ENCODE results near the gene IRF2BP1. TPM values are rescaled to one million over a fixed set of nuclear protein-coding genes. Genes with fewer than 3 reads are reported as not detected.

The IRF2BP1 gene
- total RNA-seq, 2 experiments from 2014 or later = 16.9 to 17.6 TPM

- peak overlapping the region; percentile 52 for H3K4me3 Mint-ChIP-seq
- ChIA-PET CTCF (interaction anchor here (0.5 to 3.4 kb wide), 6 partner anchors 12 to 114 kb away, joined by 3 to 22 read pairs (median 5); partner anchors contain the start of genes FOXA3, MYPOP and SYMPK), POLR2A (interaction anchor here (1.2 to 2.7 kb wide), 6 partner anchors 10 to 112 kb away, joined by 3 to 29 read pairs (median 6); partner anchors contain the start of genes CCDC61, MYPOP and SYMPK)
- no peaks in the 10 kb centered on the region for H3K27me3 Mint-ChIP-seq
- DNase-seq = no peak
- H3K27ac Mint-ChIP-seq = no peak overlapping the region
- H3K4me1 Mint-ChIP-seq = peaks cover 35% of the 10 kb centered on the region
- no peaks in the 10 kb centered on the region for H3K9me3 Mint-ChIP-seq
- peaks cover 4% of the 10 kb centered on the region for H3K36me3 Mint-ChIP-seq (ENCODE audit: low read depth)
These were observed 1.0 kb downstream of the IRF2BP1 start for GRCh38 chr19:45884682-45885555.

GRCh38 chr19:45883881-45884681, 1.9 kb downstream of the IRF2BP1 start:
- Mint-ChIP-seq H3K4me3 (peak overlapping the region; percentile 72), H3K36me3 (ENCODE audit: low read depth) (peaks cover 4% of the 10 kb centered on the region), H3K4me1 (peaks cover 35% of the 10 kb centered on the region), H3K27ac (no peak overlapping the region), H3K9me3 (no peaks in the 10 kb centered on the region), H3K27me3 (no peaks in the 10 kb centered on the region)
- CTCF ChIA-PET = interaction anchor here (2.2 to 3.4 kb wide), 4 partner anchors 14 to 125 kb away, joined by 5 to 17 read pairs (median 13); partner anchors contain the start of genes MYPOP and SIX5
- POLR2A ChIA-PET = interaction anchor here (2.6 to 2.7 kb wide), 2 partner anchors 18 to 20 kb away, joined by 16 to 29 read pairs; partner anchors contain the start of genes FOXA3, MYPOP and SYMPK
- no peak for DNase-seq

GRCh38 chr19:45883586-45883880, 2.4 kb downstream of the IRF2BP1 start:
- peaks cover 36% of the 10 kb centered on the region for H3K4me1 Mint-ChIP-seq
- H3K27ac Mint-ChIP-seq = peak overlapping the region; percentile 51
- peaks cover 4% of the 10 kb centered on the region for H3K36me3 Mint-ChIP-seq (ENCODE audit: low read depth)
- H3K27me3 Mint-ChIP-seq = peaks cover 2% of the 10 kb centered on the region
- POLR2A ChIA-PET = interaction anchor here (2.6 kb wide), 1 partner anchor 20 kb away, joined by 16 read pairs; the partner anchor contains the start of genes FOXA3 and SYMPK
- H3K9me3 Mint-ChIP-seq = no peaks in the 10 kb centered on the region
- DNase-seq = no peak
- CTCF ChIA-PET = interaction anchor here (2.2 to 3.4 kb wide), 5 partner anchors 14 to 126 kb away, joined by 5 to 17 read pairs (median 13); partner anchors contain the start of genes FOXA3, MYPOP, SIX5 and SYMPK
- peak overlapping the region; percentile 72 for H3K4me3 Mint-ChIP-seq

GRCh38 chr19:45882652-45883585, 3.0 kb downstream of the IRF2BP1 start:
- CTCF ChIA-PET = interaction anchor here (0.7 to 2.6 kb wide), 9 partner anchors 13 to 382 kb away, joined by 3 to 15 read pairs (median 6); partner anchors contain the start of genes CCDC61, FOXA3, SIX5 and SYMPK
- Mint-ChIP-seq H3K4me1 (peaks cover 40% of the 10 kb centered on the region), H3K27ac (peak overlapping the region; percentile 51), H3K36me3 (ENCODE audit: low read depth) (peaks cover 4% of the 10 kb centered on the region), H3K4me3 (peak overlapping the region; percentile 72), H3K27me3 (peaks cover 4% of the 10 kb centered on the region), H3K9me3 (no peaks in the 10 kb centered on the region)
- peak; percentile 89 for DNase-seq
- POLR2A ChIA-PET = interaction anchor here (1.0 to 2.6 kb wide), 3 partner anchors 10 to 37 kb away, joined by 3 to 16 read pairs (median 4); partner anchors contain the start of genes FOXA3 and SYMPK

- peaks cover 43% of the 10 kb centered on the region for H3K4me1 Mint-ChIP-seq
- H3K27me3 Mint-ChIP-seq = peaks cover 9% of the 10 kb centered on the region
- POLR2A ChIA-PET = interaction anchor here (1.7 to 2.6 kb wide), 2 partner anchors 11 to 18 kb away, joined by 4 to 16 read pairs; partner anchors contain the start of genes FOXA3 and SYMPK
- H3K36me3 Mint-ChIP-seq (ENCODE audit: low read depth) = peaks cover 4% of the 10 kb centered on the region
- DNase-seq = no peak
- H3K27ac Mint-ChIP-seq = no peak overlapping the region
- no peak overlapping the region for H3K4me3 Mint-ChIP-seq
- CTCF ChIA-PET = interaction anchor here (0.9 to 2.6 kb wide), 7 partner anchors 12 to 127 kb away, joined by 3 to 15 read pairs (median 12); partner anchors contain the start of genes CCDC61, FOXA3, SIX5 and SYMPK
- H3K9me3 Mint-ChIP-seq = no peaks in the 10 kb centered on the region
These were observed 3.9 kb downstream of the IRF2BP1 start for GRCh38 chr19:45881909-45882528.

GRCh38 chr19:45881082-45881908, 4.6 kb downstream of the IRF2BP1 start:
- CTCF ChIA-PET = interaction anchor here (0.9 to 2.6 kb wide), 6 partner anchors 11 to 128 kb away, joined by 3 to 15 read pairs (median 12); partner anchors contain the start of genes FOXA3, SIX5 and SYMPK
- no peak for DNase-seq

GRCh38 chr19:45879971-45880370, 6.0 kb downstream of the IRF2BP1 start:
- no peak for DNase-seq
- POLR2A ChIA-PET = no interaction called here
- Mint-ChIP-seq H3K4me3 (no peak overlapping the region), H3K36me3 (ENCODE audit: low read depth) (peaks cover 4% of the 10 kb centered on the region), H3K4me1 (peaks cover 45% of the 10 kb centered on the region), H3K27ac (no peak overlapping the region), H3K9me3 (no peaks in the 10 kb centered on the region), H3K27me3 (peaks cover 19% of the 10 kb centered on the region)
- CTCF ChIA-PET = interaction anchor here (0.9 to 1.2 kb wide), 3 partner anchors 16 to 63 kb away, joined by 3 to 4 read pairs (median 3); partner anchors contain the start of gene FOXA3

More at GRCh38 chr19:45881082-45881908, 4.6 kb downstream of the IRF2BP1 start:
- Mint-ChIP-seq H3K36me3 (ENCODE audit: low read depth) (peaks cover 4% of the 10 kb centered on the region), H3K27me3 (peaks cover 10% of the 10 kb centered on the region), H3K9me3 (no peaks in the 10 kb centered on the region), H3K27ac (no peak overlapping the region), H3K4me3 (no peak overlapping the region), H3K4me1 (peaks cover 42% of the 10 kb centered on the region)
- POLR2A ChIA-PET = interaction anchor here (1.7 to 2.6 kb wide), 2 partner anchors 12 to 17 kb away, joined by 4 to 16 read pairs; partner anchors contain the start of genes FOXA3 and SYMPK

- POLR2A ChIA-PET = no interaction called here
- H3K27ac Mint-ChIP-seq = no peak overlapping the region
- CTCF ChIA-PET = interaction anchor here (1.0 kb wide), 1 partner anchor 62 kb away, joined by 4 read pairs; no protein-coding TSS in a partner anchor
- peaks cover 4% of the 10 kb centered on the region for H3K36me3 Mint-ChIP-seq (ENCODE audit: low read depth)
- DNase-seq = no peak
- peaks cover 42% of the 10 kb centered on the region for H3K4me1 Mint-ChIP-seq
- peaks cover 23% of the 10 kb centered on the region for H3K27me3 Mint-ChIP-seq
- H3K9me3 Mint-ChIP-seq = no peaks in the 10 kb centered on the region
- H3K4me3 Mint-ChIP-seq = no peak overlapping the region
These were observed 6.9 kb downstream of the IRF2BP1 start for GRCh38 chr19:45879055-45879454.

- ChIA-PET CTCF (no interaction called here), POLR2A (no interaction called here)
- H3K4me3 Mint-ChIP-seq = no peak overlapping the region
- no peak overlapping the region for H3K27ac Mint-ChIP-seq
- H3K36me3 Mint-ChIP-seq (ENCODE audit: low read depth) = peaks cover under 1% of the 10 kb centered on the region
- H3K27me3 Mint-ChIP-seq = peaks cover 25% of the 10 kb centered on the region
- no peak for DNase-seq
- H3K4me1 Mint-ChIP-seq = peaks cover 34% of the 10 kb centered on the region
- no peaks in the 10 kb centered on the region for H3K9me3 Mint-ChIP-seq
These were observed 7.7 kb downstream of the IRF2BP1 start for GRCh38 chr19:45878043-45878794.
